Coronary artery (tissue), 2 donors: ENCODE data around the gene ZNF134.
A peak's percentile ranks its signal among the peaks of the same experiment; 100 is the strongest.

ENCODE experiments used
- DNase-seq: peaks from one replicate; pipeline ENCODE4 v3.0.0-alpha.2; 2017; ENCODE audit warnings: low spot score
- H3K27ac ChIP-seq, 2 donors: fragments of 200-600 bp; sonication (generic); one replicate each; pipeline ENCODE4 v1.5.1; 2016 to 2019
- H3K4me3 ChIP-seq: fragments of 200-600 bp; sonication (generic); 2 replicates; pipeline ENCODE4 v1.5.1; 2016; ENCODE audit warnings: mild to moderate bottlenecking, moderate library complexity
- CTCF ChIP-seq: fragments of 200-600 bp; sonication (generic); IDR thresholded peaks from one replicate; pipeline ENCODE4 v1.5.1; 2019; ENCODE audit warnings: antibody characterized with exemption

Gene ZNF134

GRCh38 chr19:57583104-57583520 lies 30.9 kb upstream of the ZNF134 start:
- Histone ChIP-seq H3K27ac (no peak overlapping the region), H3K4me3 (peak overlapping the region; percentile 89)
- TF ChIP-seq CTCF, result no peak
- DNase-seq, result no peak

GRCh38 chr19:57583521-57584416 lies 30.3 kb upstream of the ZNF134 start, which contains the start of gene ZIK1:
Gene ZIK1 (plus strand): TSS chr19:57584145. CDS start chr19:57584357, 212 bp downstream.
- TF ChIP-seq CTCF, result no peak
- peak; percentile 91 for DNase-seq
- Histone ChIP-seq H3K27ac (peak within 1 kb of the TSS in 1 of 2 donors; percentile 46), H3K4me3 (peak within 1 kb of the TSS; percentile 89)

- TF ChIP-seq CTCF, result no peak
- Histone ChIP-seq H3K27ac (no peak overlapping the region), H3K4me3 (no peak overlapping the region)
- DNase-seq, result no peak
These were observed 26.5 kb upstream of the ZNF134 start for GRCh38 chr19:57587529-57587928.

GRCh38 chr19:57599377-57599760 lies 14.7 kb upstream of the ZNF134 start:
- no peak for TF ChIP-seq CTCF
- peak overlapping the region in 1 of 2 donors; percentile 6 for H3K27ac ChIP-seq
- peak overlapping the region; percentile 80 for H3K4me3 ChIP-seq
- no peak for DNase-seq

- peak; percentile 93 for DNase-seq
- H3K27ac ChIP-seq, result peak within 1 kb of the TSS in 1 of 2 donors; percentile 6
- H3K4me3 ChIP-seq, result peak within 1 kb of the TSS; percentile 80
- TF ChIP-seq CTCF, result no peak
These were observed 14.2 kb upstream of the ZNF134 start, which contains the start of gene ZNF530 for GRCh38 chr19:57599761-57600383. Gene ZNF530 (plus strand): TSS chr19:57599885. CDS start chr19:57604346, 4,461 bp downstream.

DNA sequence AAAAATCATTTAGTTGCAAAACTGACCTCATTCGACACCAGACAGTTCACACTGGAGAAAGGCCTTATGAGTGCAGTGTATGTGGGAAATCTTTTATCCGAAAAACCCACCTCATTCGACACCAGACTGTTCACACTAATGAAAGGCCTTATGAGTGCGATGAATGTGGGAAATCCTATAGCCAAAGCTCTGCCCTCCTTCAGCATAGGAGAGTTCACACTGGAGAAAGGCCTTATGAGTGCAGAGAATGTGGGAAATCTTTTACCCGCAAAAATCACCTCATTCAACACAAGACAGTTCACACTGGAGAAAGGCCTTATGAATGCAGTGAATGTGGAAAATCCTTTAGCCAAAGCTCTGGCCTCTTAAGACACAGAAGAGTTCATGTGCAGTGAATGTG lies 7.1 kb upstream of the ZNF134 start:
- Histone ChIP-seq H3K4me3 (no peak overlapping the region), H3K27ac (no peak overlapping the region)
- TF ChIP-seq CTCF, result no peak
- DNase-seq, result no peak
